ENCODE data around the gene OTUD4.

Gene OTUD4

GRCh38 chr4:145218251-145218650 lies 37.9 kb upstream of the OTUD4 start:
- ChIA-PET CTCF (interaction anchor here (1.1 to 1.8 kb wide), 2 partner anchors 399 to 420 kb away, joined by 4 to 7 read pairs; no protein-coding TSS in a partner anchor), POLR2A (no interaction called here)
- H3K4me3 ChIP-seq (ENCODE audit: low read depth, low read length) = no peak overlapping the region
- no peaks in the 10 kb centered on the region for H3K36me3 ChIP-seq (ENCODE audit: control insufficient read depth in 2 of 2, insufficient read depth in 1 of 2, low read length in 2 of 2)
- no peak for TF ChIP-seq ZNF112 (tag by site-specific recombination; IDR thresholded peaks at IDR 0.05)
- no peak for TF ChIP-seq ZXDB (tag by site-specific recombination; IDR thresholded peaks at IDR 0.05)
- no peak for TF ChIP-seq ZNF121 (tag by site-specific recombination; IDR thresholded peaks at IDR 0.05)
- TF ChIP-seq ZNF175 (tag by site-specific recombination; IDR thresholded peaks at IDR 0.05) = no peak
- TF ChIP-seq ZNF155 (tag by site-specific recombination; IDR thresholded peaks at IDR 0.05) = no peak
- TF ChIP-seq SCRT1 (tag by site-specific recombination; IDR thresholded peaks at IDR 0.05; ENCODE audit: borderline replicate concordance) = no peak
- no peak for TF ChIP-seq ZNF473 (tag by site-specific recombination; IDR thresholded peaks at IDR 0.05)
- no peak for TF ChIP-seq KLF16 (tag by site-specific recombination; IDR thresholded peaks at IDR 0.05)
- TF ChIP-seq, protein P1, sequence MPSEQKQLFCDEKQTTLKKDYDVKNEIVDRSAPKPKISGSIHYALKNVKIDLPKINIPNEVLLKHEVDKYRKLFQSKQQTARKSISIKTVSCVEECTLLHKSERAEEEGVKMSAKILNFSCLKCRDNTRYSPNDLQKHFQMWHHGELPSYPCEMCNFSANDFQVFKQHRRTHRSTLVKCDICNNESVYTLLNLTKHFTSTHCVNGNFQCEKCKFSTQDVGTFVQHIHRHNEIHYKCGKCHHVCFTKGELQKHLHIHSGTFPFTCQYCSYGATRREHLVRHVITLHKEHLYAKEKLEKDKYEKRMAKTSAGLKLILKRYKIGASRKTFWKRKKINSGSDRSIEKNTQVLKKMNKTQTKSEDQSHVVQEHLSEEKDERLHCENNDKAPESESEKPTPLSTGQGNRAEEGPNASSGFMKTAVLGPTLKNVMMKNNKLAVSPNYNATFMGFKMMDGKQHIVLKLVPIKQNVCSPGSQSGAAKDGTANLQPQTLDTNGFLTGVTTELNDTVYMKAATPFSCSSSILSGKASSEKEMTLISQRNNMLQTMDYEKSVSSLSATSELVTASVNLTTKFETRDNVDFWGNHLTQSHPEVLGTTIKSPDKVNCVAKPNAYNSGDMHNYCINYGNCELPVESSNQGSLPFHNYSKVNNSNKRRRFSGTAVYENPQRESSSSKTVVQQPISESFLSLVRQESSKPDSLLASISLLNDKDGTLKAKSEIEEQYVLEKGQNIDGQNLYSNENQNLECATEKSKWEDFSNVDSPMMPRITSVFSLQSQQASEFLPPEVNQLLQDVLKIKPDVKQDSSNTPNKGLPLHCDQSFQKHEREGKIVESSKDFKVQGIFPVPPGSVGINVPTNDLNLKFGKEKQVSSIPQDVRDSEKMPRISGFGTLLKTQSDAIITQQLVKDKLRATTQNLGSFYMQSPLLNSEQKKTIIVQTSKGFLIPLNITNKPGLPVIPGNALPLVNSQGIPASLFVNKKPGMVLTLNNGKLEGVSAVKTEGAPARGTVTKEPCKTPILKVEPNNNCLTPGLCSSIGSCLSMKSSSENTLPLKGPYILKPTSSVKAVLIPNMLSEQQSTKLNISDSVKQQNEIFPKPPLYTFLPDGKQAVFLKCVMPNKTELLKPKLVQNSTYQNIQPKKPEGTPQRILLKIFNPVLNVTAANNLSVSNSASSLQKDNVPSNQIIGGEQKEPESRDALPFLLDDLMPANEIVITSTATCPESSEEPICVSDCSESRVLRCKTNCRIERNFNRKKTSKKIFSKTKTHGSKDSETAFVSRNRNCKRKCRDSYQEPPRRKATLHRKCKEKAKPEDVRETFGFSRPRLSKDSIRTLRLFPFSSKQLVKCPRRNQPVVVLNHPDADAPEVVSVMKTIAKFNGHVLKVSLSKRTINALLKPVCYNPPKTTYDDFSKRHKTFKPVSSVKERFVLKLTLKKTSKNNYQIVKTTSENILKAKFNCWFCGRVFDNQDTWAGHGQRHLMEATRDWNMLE (tag by site-specific recombination; conservative IDR thresholded peaks at IDR 0.05; ENCODE audit: low read depth) = no peak
- TF ChIP-seq KLF1 (tag by site-specific recombination; IDR thresholded peaks at IDR 0.05) = no peak
- no peak for TF ChIP-seq ZNF223 (tag by site-specific recombination; IDR thresholded peaks at IDR 0.05)
- TF ChIP-seq ZNF707 (tag by site-specific recombination; IDR thresholded peaks at IDR 0.05) = no peak
- TF ChIP-seq ZBTB1 (tag by site-specific recombination; IDR thresholded peaks at IDR 0.05) = no peak
- TF ChIP-seq ZNF560 (tag by site-specific recombination; IDR thresholded peaks at IDR 0.05; ENCODE audit: borderline replicate concordance) = no peak
- TF ChIP-seq GLIS1 (tag by site-specific recombination; IDR thresholded peaks at IDR 0.05) = no peak
- no peak for TF ChIP-seq ZNF366 (tag by site-specific recombination; conservative IDR thresholded peaks at IDR 0.05)
- TF ChIP-seq ZNF157 (tag by site-specific recombination; IDR thresholded peaks at IDR 0.05) = no peak
- no peak overlapping the region for H3K27ac ChIP-seq (ENCODE audit: extremely low read depth, low read depth, low read length)
- no peaks in the 10 kb centered on the region for H3K4me1 ChIP-seq (ENCODE audit: control insufficient read depth, insufficient read depth, low read length)
- H3K9me3 ChIP-seq (ENCODE audit: control insufficient read depth, insufficient read depth, low read depth, low read length) = no peaks in the 10 kb centered on the region

- POLR2A ChIA-PET = no interaction called here
- no peaks in the 10 kb centered on the region for H3K4me1 ChIP-seq (ENCODE audit: control insufficient read depth, insufficient read depth, low read length)
- H3K27ac ChIP-seq (ENCODE audit: extremely low read depth, low read depth, low read length) = no peak overlapping the region
- H3K4me3 ChIP-seq (ENCODE audit: low read depth, low read length) = no peak overlapping the region
- CTCF ChIA-PET = interaction anchor here (0.6 to 1.8 kb wide), 4 partner anchors 297 to 400 kb away, joined by 3 to 11 read pairs (median 5); no protein-coding TSS in a partner anchor
- H3K9me3 ChIP-seq (ENCODE audit: control insufficient read depth, insufficient read depth, low read depth, low read length) = no peaks in the 10 kb centered on the region
- H3K36me3 ChIP-seq (ENCODE audit: control insufficient read depth in 2 of 2, insufficient read depth in 1 of 2, low read length in 2 of 2) = no peaks in the 10 kb centered on the region
- TF ChIP-seq ZSCAN16 (tag by site-specific recombination; IDR thresholded peaks at IDR 0.05) (no peak), ZBTB17 (tag by site-specific recombination; IDR thresholded peaks at IDR 0.05) (no peak), ZNF530 (tag by site-specific recombination; IDR thresholded peaks at IDR 0.05; ENCODE audit: low read depth) (no peak), HOXD13 (CRISPR knock-in tag; IDR thresholded peaks at IDR 0.05; ENCODE audit: borderline replicate concordance) (no peak), ZNF223 (tag by site-specific recombination; IDR thresholded peaks at IDR 0.05) (no peak), ZNF174 (tag by site-specific recombination; IDR thresholded peaks at IDR 0.05) (no peak), ZNF792 (tag by site-specific recombination; IDR thresholded peaks at IDR 0.05) (no peak), PRDM2 (tag by site-specific recombination; IDR thresholded peaks at IDR 0.05; ENCODE audit: borderline replicate concordance) (no peak)
Observed at GRCh38 chr4:145217349-145217748, 37.0 kb upstream of the OTUD4 start.
